HG03442 (cell line): ENCODE data around the gene B3GALNT2.
"Not testable (repeated sequence)": the region's sequence is repeated elsewhere in the genome, so short reads cannot be mapped to it uniquely, and the experiment has no call there.

Source experiments
- ATAC-seq: cut with Tn5 transposase; IDR thresholded peaks from one replicate; pipeline ENCODE4 v1.9.1; 2021; ENCODE audit warnings: mild to moderate bottlenecking, moderate library complexity; ENCODE audit not compliant: unreplicated experiment

B3GALNT2 gene

GRCh38 chr1:235504494-235505222, 406 bp upstream of the B3GALNT2 start:
- peak; percentile 79 for ATAC-seq

- peak; percentile 1 for ATAC-seq
Observed at GRCh38 chr1:235503403-235504121, 690 bp downstream of the B3GALNT2 start.

GRCh38 chr1:235502601-235503402, 1.4 kb downstream of the B3GALNT2 start:
- no peak for ATAC-seq

DNA sequence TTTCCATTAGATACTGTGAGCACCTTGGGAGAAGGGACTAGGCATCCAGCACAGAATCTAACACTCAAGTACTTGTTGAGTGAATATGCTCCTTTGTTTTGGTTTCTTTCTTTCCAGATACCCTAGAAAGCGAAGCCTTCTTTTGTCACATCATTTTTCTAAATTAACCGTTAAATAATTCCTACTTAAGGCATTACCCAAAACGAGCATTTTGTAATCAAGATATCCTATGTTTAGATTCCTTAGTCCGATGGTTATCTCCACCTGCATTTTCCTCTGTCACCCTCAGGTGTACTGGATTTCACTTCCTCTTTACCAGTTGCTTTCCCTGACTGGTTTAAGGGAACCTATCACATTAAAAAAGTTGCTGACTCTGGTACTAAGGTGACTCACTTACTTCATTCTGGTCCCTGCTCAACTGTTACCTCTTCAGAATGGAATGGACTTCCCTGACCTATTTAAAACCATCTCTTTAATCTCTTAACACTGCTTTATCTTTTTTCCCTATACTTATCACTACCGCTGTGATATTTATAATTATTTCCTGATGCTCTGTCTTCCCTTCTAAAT, 3.2 kb downstream of the B3GALNT2 start:
- ATAC-seq, result no peak

- ATAC-seq, result no peak
Observed at GRCh38 chr1:235495551-235495950, 8.7 kb downstream of the B3GALNT2 start.

GRCh38 chr1:235495030-235495429, 9.2 kb downstream of the B3GALNT2 start:
- no peak for ATAC-seq

- no peak for ATAC-seq
Observed at GRCh38 chr1:235494531-235494930, 9.7 kb downstream of the B3GALNT2 start.

GRCh38 chr1:235491644-235492043, 12.6 kb downstream of the B3GALNT2 start:
- no peak for ATAC-seq

- ATAC-seq, result no peak
Observed at GRCh38 chr1:235486321-235486720, 17.9 kb downstream of the B3GALNT2 start.

DNA sequence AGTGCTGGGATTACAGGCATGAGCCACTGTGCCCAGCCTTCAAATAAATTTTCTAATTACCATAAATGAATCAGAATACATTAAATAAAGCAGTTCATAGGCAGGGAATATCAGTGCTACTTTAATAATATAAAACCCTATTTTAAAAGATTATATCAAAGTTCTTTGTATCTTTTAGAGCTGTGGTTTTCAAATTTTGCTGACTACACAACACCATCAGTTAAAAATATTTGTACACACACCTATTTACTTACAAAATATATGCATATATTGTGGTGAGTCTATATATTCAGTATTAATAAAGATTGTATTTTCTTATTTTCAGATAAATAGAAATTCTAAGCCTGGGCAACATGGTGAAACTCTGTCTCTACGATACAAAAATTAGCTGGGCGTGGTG, 18.7 kb downstream of the B3GALNT2 start:
- ATAC-seq, result no peak

DNA sequence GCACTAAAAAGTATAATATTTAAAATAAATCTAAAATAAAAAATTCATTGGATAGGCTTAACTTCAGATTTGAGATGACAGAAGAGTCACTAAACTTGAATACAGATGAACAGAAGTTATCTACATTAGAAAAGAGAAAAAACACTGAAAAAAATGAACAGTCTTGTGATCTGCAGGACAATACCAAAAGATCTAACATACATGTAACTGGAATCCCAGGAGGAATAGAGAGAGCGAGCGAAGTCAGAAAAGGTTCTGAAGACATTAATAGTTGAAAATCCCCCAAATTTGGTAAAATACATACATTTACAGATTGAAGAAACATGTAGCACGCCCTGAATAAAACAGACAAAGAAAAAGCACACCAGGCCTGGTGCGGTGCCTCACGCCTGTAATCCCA, 21.2 kb downstream of the B3GALNT2 start:
- no peak for ATAC-seq

DNA sequence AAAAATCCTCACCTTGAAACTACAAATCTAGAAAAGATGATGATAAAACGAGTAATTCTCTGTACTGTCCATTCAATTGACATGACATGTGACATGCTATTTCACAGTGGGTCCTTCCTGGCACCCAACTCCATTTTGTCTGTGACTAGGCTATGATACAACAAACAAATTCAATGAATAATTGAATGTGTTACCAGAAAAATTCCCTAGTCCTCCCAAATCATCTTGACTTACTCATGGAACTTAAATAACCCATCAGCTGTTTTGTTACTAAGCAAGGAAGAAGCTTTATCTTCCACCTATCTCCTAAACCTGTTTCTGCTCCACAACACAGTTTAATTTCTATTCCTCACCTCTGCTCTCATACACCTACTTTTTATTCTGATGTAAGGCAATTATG, 30.4 kb downstream of the B3GALNT2 start:
- ATAC-seq, result no peak

GRCh38 chr1:235470741-235471439, 33.4 kb downstream of the B3GALNT2 start:
- no peak for ATAC-seq

GRCh38 chr1:235469897-235470296, 34.4 kb downstream of the B3GALNT2 start:
- not testable (repeated sequence) for ATAC-seq

GRCh38 chr1:235468970-235469369, 35.3 kb downstream of the B3GALNT2 start:
- no peak for ATAC-seq

DNA sequence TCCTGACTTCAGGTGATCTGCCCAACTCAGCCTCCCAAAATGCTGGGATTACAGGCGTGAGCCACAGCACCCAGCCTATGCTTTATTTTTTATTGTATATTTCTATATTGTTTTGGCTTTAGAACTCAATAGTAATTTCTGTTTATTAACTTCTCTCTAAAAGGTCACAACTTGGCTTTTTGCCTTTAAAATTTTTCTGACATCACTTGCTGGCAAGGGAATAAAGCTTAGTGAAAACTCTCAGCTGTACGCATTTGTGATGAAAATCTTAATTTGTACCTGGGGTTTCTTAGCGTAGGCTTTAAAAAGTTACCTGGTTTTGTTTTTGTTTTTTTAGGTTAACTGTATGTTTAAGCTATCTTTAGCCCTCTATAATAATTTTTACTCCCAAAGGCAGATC, 36.2 kb downstream of the B3GALNT2 start:
- no peak for ATAC-seq

DNA sequence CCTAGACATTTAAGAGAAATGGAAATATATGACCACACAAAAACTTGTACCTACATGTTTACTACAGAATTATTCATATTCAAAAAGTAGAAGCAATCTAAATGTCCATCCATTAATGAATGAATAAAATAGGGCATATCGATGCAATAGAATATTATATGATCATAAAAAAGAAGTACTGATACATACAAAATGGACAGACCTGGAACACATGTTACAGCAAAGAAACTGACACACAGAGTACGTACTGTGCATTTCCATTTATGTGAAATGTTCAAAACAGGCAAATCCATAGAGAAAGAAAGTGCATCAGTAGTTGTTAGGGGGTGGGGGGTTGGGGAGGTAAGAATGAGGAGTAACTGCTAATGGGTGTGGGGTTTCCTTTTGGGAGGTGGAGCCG, 39.2 kb downstream of the B3GALNT2 start:
- ATAC-seq, result no peak

DNA sequence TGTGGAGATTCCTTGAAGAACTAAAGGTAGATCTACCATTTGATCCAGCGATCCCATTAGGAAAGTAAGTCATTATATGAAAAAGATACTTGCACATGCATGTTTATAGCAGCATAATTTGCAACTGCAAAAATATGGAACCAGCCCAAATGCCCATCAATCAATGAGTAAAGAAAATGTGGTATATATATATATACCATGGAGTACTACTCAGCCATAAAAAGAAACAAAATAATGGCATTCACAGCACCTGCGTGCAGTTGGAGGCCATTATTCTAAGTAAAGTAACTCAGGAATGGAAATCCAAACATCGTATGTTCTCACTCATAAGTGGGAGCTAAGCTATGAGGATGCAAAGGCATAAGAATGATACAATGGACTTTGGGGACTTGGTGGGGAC, 41.4 kb downstream of the B3GALNT2 start:
- ATAC-seq, result not testable (repeated sequence)

- ATAC-seq, result no peak
Observed at GRCh38 chr1:235461954-235462353, 42.3 kb downstream of the B3GALNT2 start.

DNA sequence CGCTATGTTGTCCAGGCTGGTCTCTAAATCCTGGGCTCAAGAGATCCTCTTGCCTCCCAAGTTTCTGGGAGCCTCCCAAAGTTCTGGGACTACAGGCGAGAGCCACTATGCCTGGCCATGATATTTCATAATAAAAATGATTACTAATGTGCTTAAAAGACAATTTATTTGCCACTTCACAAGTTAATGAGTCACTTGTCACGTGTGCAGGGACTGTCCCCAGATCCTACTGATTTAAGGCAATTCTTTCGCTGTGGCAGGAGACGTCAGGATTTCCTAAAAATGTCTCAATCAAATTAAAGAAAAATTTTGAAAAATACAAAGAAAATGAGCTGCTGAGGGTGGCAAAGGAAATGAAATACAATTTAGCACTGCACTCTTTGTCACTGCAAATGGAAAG, 43.5 kb downstream of the B3GALNT2 start:
- ATAC-seq, result no peak

- not testable (repeated sequence) for ATAC-seq
Observed at GRCh38 chr1:235457856-235458255, 46.4 kb downstream of the B3GALNT2 start.
